Panc1 (cell line): ENCODE measurements around the gene CMIP.

ENCODE experiments used
- CTCF ChIP-seq: fragments of 450-650 bp; IDR thresholded peaks from 2 replicates; pipeline ENCODE4 v1.5.1; 2017; ENCODE audit warnings: mild to moderate bottlenecking
- POLR2AphosphoS5 ChIP-seq: IDR thresholded peaks from 2 replicates; pipeline ENCODE4 v1.6.1; 2012; ENCODE audit warnings: mild to moderate bottlenecking, low read depth, low read length, moderate library complexity
- REST ChIP-seq, 2 experiments: IDR thresholded peaks; 2 replicates each; pipeline ENCODE4 v1.6.1; 2011 to 2012; ENCODE audit warnings: low read depth in 2 of 2, control low read depth in 1 of 2, low read length in 1 of 2, mild to moderate bottlenecking in 1 of 2, moderate library complexity in 1 of 2; ENCODE audit not compliant: insufficient read depth in 1 of 2
- SIN3A ChIP-seq: IDR thresholded peaks from 2 replicates; pipeline ENCODE4 v1.6.1; 2012; ENCODE audit warnings: low read depth, mild to moderate bottlenecking, low read length, moderate library complexity, borderline replicate concordance; ENCODE audit not compliant: insufficient read depth
- TCF7L2 ChIP-seq: IDR thresholded peaks from 2 replicates; pipeline ENCODE4 v1.6.1; 2011; ENCODE audit warnings: mild to moderate bottlenecking, low read depth, low read length, inconsistent platforms

DNA sequence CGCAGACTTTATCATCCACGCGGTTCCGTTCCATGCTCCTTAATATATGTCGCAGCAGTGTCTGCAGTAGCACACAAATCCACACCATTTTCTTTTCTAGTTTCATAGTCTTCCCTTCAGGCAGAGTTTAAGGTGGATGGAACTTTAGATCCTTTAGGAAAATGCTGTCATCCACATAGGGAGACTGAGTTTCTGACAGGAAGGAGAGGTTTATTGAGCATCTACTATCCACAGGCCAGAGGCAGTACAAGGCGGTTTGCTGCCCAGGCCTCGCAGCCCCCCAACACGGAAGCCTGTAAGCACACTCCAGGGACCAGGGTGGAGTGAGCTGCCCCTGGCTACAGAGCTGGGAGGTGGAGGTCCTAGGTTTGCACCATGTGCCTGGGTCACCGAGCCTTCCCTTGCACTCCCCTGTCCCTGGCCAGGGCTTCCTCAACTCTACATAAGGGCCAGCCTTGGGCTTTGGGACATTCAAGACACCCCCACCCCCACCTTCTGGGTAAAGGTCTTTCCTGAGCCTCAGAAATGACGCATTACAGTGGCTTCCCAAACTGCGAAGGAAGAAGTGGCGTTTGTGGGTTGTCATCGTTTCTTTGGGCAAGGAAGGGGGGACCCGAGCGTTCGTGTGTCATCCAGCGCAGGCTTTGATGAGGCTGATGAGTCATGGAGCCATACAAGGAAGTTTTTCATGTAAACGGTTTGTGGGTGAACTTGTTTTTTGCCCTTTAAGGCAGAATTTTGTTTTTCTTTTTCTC, 188.0 kb downstream of the CMIP start:
- TF ChIP-seq CTCF = no peak
- no peak for TF ChIP-seq TCF7L2
- TF ChIP-seq POLR2AphosphoS5 = no peak
- TF ChIP-seq REST (IDR thresholded peaks at IDR 0.05; ENCODE audit: insufficient read depth in 1 of 2, low read depth in 2 of 2, low read length in 1 of 2) = no peak
- no peak for TF ChIP-seq SIN3A
